Fibroblast of skin of scalp (primary cell): ENCODE measurements around the gene RNU5D-1.

ENCODE experiments used
- DNase-seq: peaks from one replicate; pipeline ENCODE4 v3.0.0-alpha.2; 2013

RNU5D-1 gene

GRCh38 chr1:44698138-44698537 lies 32.8 kb downstream of the RNU5D-1 start:
- no peak for DNase-seq

DNA sequence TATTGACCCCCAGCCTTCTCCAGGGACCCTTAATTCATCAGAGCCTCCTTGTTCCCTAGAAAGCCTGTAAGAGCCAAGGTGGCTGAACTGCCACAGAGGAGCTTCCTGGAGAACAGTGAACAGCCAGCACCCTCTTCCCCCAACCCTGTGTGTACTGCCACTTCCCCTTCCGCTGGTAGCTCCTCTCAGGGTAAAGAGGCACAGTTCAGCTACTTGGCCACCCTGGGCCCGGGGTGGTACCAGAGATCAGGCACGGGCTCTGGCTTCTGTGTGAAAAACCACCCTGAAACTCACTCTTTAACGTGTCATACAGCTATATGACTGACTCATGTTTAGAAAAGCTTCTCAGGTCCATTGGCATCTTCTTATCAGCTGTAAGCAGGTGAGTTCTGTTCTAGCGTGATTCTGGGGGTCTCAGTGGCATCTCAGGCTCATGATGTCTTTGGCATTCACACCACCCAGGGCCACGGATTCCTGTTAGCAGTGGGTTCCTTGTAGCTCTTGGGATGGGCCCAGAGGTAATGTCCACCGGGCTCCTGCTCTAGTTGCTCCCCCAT lies 34.1 kb downstream of the RNU5D-1 start:
- DNase-seq, result no peak

- DNase-seq, result no peak
Observed at GRCh38 chr1:44696101-44696500, 34.9 kb downstream of the RNU5D-1 start.

- no peak for DNase-seq
Observed at GRCh38 chr1:44695671-44696070, 35.3 kb downstream of the RNU5D-1 start.

DNA sequence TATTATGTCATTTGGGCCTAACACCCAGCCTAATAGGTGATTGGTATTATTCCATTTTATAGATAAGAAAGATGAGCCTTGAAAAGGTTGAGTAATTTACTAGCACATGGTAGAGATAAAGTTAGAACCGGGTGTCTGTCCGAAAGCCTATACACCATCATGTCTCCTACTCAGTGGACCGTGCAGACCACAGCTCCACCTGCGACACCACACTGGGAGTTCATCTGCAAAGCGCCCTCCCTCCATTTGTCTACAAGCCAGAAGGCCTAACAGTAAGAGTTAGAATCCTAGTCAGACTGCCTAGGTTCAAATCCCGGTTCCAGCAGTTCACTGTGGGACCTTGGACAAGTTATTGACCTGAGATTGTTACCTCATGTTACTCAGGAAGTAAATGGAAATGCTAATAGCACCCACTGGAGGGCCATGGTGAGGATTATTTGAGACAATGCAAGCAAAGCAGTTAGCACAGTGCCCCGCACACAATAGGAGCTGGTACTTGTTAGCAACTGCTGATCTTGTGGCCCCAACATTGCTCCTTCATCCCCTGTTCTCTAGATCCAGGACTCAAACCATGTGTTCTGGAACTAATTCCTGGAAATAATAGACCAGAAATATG lies 36.0 kb downstream of the RNU5D-1 start:
- no peak for DNase-seq

GRCh38 chr1:44693900-44694299 lies 37.1 kb downstream of the RNU5D-1 start:
- DNase-seq, result no peak

- DNase-seq, result no peak
Observed at GRCh38 chr1:44693159-44693558, 37.8 kb downstream of the RNU5D-1 start.

DNA sequence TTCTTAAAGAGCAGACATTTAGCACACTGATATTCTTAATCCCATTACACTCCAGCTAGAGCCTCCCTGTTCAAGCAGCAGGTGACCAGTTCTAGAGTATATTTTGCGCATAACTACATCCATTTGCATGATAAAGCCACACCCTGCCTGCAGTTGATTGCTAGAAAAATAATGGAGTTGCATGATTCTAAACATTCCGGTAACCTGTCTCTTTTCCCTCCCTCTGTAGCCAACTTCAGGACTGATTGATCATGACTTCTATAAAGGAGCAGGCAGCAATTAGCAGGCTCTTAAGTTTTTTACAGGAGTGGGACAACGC lies 41.6 kb downstream of the RNU5D-1 start:
- DNase-seq, result no peak

DNA sequence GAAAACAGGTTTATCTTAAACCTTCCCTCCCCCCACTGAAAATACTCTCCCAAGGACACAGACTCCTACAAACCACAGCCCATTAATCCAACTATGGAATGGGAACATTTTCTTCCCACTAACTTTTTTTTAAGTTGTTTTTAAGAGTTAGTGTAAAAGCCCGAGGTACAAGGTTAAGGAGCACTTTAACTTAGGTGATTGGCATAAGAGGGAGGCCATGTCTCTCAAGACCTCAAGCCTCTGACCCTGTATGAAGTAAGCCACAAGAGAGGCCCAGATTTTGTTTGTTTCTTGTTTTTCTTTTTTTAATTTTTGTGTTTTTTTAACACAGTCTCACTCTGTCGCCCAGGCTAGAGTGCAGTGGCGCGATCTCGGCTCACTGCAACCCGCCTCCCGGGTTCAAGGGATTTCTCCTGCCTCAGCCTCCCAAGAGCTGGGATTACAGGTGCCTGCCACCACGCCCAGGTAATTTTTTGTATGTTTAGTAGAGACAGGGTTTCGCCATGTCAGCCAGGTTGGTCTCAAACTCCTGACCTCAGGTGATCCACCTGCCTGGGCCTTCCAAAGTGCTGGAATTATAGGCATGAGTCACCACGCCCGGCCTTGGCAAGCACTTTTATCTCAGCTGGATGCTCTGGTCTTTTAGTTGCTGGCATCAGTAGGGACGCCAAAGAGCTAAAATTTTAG lies 42.1 kb downstream of the RNU5D-1 start:
- DNase-seq, result no peak

DNA sequence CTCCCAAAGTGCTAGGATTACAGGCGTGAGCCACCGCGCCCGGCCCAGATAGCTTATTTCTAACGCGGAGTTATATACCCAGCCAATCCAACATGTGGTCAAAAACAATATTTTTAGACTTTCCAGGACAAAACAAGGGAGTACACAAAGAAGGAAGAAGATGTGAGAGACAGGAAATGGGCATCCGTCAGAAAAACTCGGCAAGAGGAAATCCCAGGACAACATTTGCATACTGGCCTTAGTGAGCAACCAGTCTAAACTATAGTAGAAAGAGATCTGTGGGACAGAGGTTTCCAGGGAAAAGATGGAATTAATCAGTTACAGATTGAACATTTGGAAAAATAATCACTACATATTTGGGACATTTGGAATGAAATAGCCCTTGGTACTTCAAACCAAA lies 45.1 kb downstream of the RNU5D-1 start:
- no peak for DNase-seq

GRCh38 chr1:44685218-44685617 lies 45.8 kb downstream of the RNU5D-1 start:
- DNase-seq, result no peak

DNA sequence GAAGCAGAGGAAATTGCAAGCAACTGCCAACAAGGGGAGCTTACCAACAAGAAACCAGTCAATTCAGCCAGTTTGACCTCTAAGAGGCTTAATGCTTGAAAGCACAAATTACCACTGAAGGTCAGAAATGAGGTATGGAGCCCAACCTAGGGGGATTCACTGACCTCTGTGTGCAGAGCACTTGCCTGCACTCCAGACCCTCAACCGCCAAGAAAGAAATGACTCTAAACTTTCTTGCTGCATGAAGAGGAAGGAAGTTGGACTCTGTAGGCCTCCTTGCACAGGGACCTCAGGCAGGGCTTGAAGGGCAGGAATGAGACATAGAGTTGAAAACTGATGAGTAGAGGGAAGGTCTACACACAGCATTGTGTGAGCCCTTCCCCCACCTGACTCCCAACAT lies 46.4 kb downstream of the RNU5D-1 start:
- DNase-seq, result no peak

DNA sequence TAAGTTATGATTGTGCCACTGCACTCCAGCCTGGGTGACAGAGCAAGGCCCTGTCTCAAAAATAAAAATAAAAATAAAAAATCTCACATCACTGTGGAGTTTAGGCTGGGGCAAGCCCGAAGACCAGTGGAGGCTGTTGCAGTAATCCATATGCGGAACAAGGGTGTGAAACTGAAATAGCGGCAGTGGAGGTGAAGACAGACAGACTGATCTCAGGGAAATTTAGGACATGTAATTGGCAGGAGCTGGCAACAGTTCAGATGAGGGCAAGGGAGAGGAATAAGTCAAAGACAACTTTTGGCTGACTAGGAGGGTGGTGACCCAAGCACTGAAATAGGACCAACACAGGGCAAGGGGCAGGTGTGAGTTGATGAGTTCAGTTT lies 48.1 kb downstream of the RNU5D-1 start:
- DNase-seq, result no peak

GRCh38 chr1:44681905-44682882 lies 48.8 kb downstream of the RNU5D-1 start:
- no peak for DNase-seq
